SK-N-MC (cell line): ENCODE data around the gene VPS37C.

Experiments used
- EZH2 ChIP-seq: fragments of 200-600 bp; sonication (generic); IDR thresholded peaks from one replicate; pipeline ENCODE4 v1.6.1; 2017; ENCODE audit warnings: antibody characterized with exemption
- FOXP2 ChIP-seq: optimal IDR thresholded peaks from 2 replicates; pipeline ENCODE3; 2011; ENCODE audit warnings: mild to moderate bottlenecking, moderate library complexity; ENCODE audit not compliant: insufficient read depth; ENCODE audit errors: extremely low read length, control extremely low read depth
- POLR2AphosphoS5 ChIP-seq: IDR thresholded peaks from 2 replicates; pipeline ENCODE4 v1.6.1; 2012; ENCODE audit warnings: mild to moderate bottlenecking, low read depth, low read length, borderline replicate concordance

DNA sequence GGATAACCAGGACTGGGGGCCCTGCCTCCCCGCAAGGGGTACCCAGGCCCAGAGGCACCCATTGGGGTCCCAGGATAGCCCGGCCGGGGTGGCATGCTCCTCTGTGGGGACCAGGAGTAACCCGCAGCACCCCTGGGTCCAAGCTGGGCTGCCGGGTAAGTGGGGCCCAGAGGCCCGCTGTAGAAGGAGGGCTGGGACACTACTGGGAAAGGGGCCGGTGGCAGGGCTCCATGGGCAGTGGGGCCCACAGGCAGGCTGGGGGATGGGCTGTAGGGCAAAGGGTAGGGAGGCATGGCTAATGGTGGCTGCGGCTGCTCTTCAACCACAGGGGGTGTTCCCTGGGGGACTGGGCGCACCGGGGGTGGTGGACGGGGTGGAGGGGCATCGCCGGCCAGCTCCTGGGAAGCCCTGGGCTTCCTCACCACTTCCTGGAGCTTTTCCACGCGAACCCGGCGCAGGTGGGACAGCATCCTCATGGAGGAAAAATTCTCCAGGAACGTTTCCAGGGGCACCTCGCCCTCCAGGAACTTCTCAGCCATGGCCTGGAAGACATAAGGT is 29.1 kb downstream of the VPS37C start:
- TF ChIP-seq POLR2AphosphoS5 (no peak), EZH2 (no peak), FOXP2 (no peak)
